ENCODE measurements around the gene ANGPTL8.

DNA sequence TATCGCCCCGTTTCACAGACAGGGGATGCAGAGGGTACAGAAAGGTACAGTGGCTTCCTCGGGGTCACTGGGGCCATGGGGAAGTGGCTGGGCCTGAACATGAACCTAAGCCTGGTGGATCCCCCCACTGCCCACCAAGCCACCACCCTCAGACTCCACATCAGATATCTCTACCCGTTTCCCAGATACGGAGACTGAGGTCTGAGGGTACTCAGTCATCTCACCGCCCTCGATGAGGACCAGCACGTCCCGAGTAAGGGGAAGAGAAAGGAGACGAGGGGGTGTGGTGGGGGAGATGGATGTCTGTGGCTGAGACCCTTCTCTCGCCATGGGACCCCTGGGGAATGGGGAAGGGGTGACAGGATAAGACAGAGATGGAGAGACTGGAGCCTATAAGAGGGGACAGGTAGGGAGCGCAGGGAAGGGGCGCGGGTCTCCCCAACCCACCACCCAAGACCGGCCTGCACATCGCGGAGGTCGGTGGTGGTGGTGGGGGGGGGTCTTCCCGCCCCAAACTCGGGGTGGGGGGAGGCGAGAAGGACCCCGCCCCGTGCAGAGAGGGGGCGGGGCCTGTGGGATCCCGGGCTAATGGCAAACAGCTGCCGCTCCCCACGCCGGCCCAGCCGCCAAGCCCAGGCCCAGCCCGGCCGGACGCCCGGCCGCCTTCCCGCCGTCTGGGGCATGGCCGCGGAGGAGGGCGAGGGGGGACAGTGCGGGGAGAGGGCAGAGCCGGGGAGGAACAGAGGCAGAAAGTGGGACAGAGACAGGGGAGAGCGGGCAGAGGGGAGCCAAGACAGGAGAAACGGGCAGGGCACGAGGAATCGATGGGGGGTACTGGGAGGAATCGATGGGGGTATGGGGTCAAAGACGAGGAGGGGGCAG, 42.8 kb upstream of the ANGPTL8 start:
- TF ChIP-seq POLR2A (IDR thresholded peaks at IDR 0.05; ENCODE audit: low read depth, low read length) (no peak), POLR2AphosphoS5 (IDR thresholded peaks at IDR 0.05; ENCODE audit: low read depth, low read length) (no peak), TAF1 (IDR thresholded peaks at IDR 0.05; ENCODE audit: low read depth, low read length) (no peak), SPI1 (IDR thresholded peaks at IDR 0.05; ENCODE audit: low read depth, low read length) (no peak), PAX5 (IDR thresholded peaks at IDR 0.05; ENCODE audit: insufficient read depth, low read length, severe bottlenecking) (no peak), POU2F2 (IDR thresholded peaks at IDR 0.05; ENCODE audit: low read depth, low read length) (no peak)

Data from GM12891 (cell line).